ENCODE results near the gene SLX4IP.

The SLX4IP gene

DNA sequence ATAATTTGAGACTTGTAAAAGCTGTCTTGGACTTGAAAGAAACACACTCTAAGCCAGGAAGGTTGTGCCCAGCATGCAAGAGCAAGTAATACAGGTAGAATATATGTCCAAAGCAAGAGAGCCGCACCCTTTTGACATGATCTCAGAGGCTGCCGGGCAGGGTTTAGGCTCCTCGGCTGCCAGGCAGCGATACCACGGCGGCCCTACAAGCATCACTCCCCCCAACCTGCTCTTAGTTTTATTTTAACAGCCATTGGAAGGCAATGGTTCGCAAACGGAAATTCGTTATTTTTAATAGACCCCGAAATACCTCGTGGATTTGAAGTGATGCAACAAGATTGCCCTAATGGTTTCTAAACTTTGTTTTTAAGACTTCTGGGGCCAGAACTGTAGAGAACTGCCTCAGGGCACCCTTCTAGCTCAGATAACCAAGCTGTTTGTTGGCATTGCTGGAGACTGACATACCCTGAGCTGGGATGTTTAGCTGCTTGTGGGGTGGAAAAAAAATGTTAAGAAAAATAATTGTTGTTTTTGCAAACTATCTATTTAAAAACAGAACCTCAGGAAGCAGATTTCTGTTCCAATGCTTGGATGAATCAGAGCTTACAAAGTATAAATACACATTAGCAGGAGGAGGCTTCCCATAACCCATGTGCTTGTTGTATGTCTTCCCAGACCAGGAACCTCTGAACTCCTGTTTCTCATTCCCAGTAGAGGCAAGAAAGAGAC is 199.7 kb downstream of the SLX4IP start:
- Histone ChIP-seq H3K4me3 (replicated peaks; ENCODE audit: insufficient read depth, low read length) (no peak overlapping the region), H3K27ac (replicated peaks) (no peak overlapping the region), H3K27me3 (ENCODE audit: insufficient read depth, poor library complexity, severe bottlenecking) (no peaks in the 10 kb centered on the region)
- no peak for DNase-seq (ENCODE audit: low read depth in 1 of 2, low spot score in 1 of 2)
- no peak for TF ChIP-seq POLR2AphosphoS5 (IDR thresholded peaks at IDR 0.05; ENCODE audit: low read depth)
- TF ChIP-seq, protein P1, sequence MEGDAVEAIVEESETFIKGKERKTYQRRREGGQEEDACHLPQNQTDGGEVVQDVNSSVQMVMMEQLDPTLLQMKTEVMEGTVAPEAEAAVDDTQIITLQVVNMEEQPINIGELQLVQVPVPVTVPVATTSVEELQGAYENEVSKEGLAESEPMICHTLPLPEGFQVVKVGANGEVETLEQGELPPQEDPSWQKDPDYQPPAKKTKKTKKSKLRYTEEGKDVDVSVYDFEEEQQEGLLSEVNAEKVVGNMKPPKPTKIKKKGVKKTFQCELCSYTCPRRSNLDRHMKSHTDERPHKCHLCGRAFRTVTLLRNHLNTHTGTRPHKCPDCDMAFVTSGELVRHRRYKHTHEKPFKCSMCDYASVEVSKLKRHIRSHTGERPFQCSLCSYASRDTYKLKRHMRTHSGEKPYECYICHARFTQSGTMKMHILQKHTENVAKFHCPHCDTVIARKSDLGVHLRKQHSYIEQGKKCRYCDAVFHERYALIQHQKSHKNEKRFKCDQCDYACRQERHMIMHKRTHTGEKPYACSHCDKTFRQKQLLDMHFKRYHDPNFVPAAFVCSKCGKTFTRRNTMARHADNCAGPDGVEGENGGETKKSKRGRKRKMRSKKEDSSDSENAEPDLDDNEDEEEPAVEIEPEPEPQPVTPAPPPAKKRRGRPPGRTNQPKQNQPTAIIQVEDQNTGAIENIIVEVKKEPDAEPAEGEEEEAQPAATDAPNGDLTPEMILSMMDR (IDR thresholded peaks at IDR 0.05; ENCODE audit: insufficient read depth, low read length): no peak
- no peak for TF ChIP-seq GABPA (IDR thresholded peaks at IDR 0.05; ENCODE audit: low read depth)
- TF ChIP-seq SPI1 (IDR thresholded peaks at IDR 0.05; ENCODE audit: borderline replicate concordance, low read depth): no peak
- TF ChIP-seq, protein P2, sequence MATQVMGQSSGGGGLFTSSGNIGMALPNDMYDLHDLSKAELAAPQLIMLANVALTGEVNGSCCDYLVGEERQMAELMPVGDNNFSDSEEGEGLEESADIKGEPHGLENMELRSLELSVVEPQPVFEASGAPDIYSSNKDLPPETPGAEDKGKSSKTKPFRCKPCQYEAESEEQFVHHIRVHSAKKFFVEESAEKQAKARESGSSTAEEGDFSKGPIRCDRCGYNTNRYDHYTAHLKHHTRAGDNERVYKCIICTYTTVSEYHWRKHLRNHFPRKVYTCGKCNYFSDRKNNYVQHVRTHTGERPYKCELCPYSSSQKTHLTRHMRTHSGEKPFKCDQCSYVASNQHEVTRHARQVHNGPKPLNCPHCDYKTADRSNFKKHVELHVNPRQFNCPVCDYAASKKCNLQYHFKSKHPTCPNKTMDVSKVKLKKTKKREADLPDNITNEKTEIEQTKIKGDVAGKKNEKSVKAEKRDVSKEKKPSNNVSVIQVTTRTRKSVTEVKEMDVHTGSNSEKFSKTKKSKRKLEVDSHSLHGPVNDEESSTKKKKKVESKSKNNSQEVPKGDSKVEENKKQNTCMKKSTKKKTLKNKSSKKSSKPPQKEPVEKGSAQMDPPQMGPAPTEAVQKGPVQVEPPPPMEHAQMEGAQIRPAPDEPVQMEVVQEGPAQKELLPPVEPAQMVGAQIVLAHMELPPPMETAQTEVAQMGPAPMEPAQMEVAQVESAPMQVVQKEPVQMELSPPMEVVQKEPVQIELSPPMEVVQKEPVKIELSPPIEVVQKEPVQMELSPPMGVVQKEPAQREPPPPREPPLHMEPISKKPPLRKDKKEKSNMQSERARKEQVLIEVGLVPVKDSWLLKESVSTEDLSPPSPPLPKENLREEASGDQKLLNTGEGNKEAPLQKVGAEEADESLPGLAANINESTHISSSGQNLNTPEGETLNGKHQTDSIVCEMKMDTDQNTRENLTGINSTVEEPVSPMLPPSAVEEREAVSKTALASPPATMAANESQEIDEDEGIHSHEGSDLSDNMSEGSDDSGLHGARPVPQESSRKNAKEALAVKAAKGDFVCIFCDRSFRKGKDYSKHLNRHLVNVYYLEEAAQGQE (IDR thresholded peaks at IDR 0.05; ENCODE audit: insufficient replicate concordance, low read depth): no peak

GRCh38 chr20:10635476-10636208 is 200.5 kb downstream of the SLX4IP start:
- no peaks in the 10 kb centered on the region for H3K27me3 ChIP-seq (ENCODE audit: insufficient read depth, poor library complexity, severe bottlenecking)
- H3K27ac ChIP-seq (replicated peaks): no peak overlapping the region
- TF ChIP-seq, protein P1 (IDR thresholded peaks at IDR 0.05; ENCODE audit: insufficient read depth, low read length): no peak
- TF ChIP-seq SPI1 (IDR thresholded peaks at IDR 0.05; ENCODE audit: borderline replicate concordance, low read depth) (no peak), POLR2AphosphoS5 (IDR thresholded peaks at IDR 0.05; ENCODE audit: low read depth) (no peak), GABPA (IDR thresholded peaks at IDR 0.05; ENCODE audit: low read depth) (no peak)
- TF ChIP-seq, protein P2 (IDR thresholded peaks at IDR 0.05; ENCODE audit: insufficient replicate concordance, low read depth): no peak
- DNase-seq (ENCODE audit: low read depth in 1 of 2, low spot score in 1 of 2): no peak
- H3K4me3 ChIP-seq (replicated peaks; ENCODE audit: insufficient read depth, low read length): no peak overlapping the region

- no peak overlapping the region for H3K27ac ChIP-seq (replicated peaks)
These were observed 201.3 kb downstream of the SLX4IP start for GRCh38 chr20:10636326-10636818.

More at GRCh38 chr20:10636326-10636818, 201.3 kb downstream of the SLX4IP start:
- no peak for TF ChIP-seq SPI1 (IDR thresholded peaks at IDR 0.05; ENCODE audit: borderline replicate concordance, low read depth)
- TF ChIP-seq, protein P1 (IDR thresholded peaks at IDR 0.05; ENCODE audit: insufficient read depth, low read length): no peak
- no peak for TF ChIP-seq GABPA (IDR thresholded peaks at IDR 0.05; ENCODE audit: low read depth)
- TF ChIP-seq, protein P2 (IDR thresholded peaks at IDR 0.05; ENCODE audit: insufficient replicate concordance, low read depth): no peak
- no peak for TF ChIP-seq POLR2AphosphoS5 (IDR thresholded peaks at IDR 0.05; ENCODE audit: low read depth)
- no peaks in the 10 kb centered on the region for H3K27me3 ChIP-seq (ENCODE audit: insufficient read depth, poor library complexity, severe bottlenecking)
- no peak overlapping the region for H3K4me3 ChIP-seq (replicated peaks; ENCODE audit: insufficient read depth, low read length)
- DNase-seq (ENCODE audit: low read depth in 1 of 2, low spot score in 1 of 2): no peak
